NCI-H1048 (cell line): ENCODE measurements around the gene PRKG1.
"Not testable (repeated sequence)": the region's sequence is repeated elsewhere in the genome, so short reads cannot be mapped to it uniquely, and the experiment has no call there.

Experiments used
- DNase-seq: peaks from one replicate; lab custom pipeline; 2025; lab: John Stamatoyannopoulos, UW

The PRKG1 gene

DNA sequence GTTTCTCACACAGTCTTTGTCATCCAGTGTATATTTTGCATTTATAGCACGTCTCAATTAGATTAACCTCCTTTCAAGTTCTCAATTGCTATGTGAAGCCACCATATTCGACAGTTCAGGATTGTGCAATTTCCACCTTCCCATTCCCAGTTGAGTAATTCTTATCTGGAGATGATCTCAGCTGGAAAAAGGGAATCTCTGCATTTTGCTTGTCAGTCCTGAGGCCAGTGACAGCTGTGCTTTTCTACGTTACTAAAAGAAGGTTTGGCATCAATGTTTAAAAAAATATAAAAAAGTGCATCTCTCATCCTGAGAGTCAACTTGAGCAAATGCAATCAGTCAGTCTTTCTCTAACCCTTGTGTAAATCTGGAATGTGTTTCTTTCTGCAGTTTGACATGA is 247.7 kb downstream of the PRKG1 start:
- no peak for DNase-seq

DNA sequence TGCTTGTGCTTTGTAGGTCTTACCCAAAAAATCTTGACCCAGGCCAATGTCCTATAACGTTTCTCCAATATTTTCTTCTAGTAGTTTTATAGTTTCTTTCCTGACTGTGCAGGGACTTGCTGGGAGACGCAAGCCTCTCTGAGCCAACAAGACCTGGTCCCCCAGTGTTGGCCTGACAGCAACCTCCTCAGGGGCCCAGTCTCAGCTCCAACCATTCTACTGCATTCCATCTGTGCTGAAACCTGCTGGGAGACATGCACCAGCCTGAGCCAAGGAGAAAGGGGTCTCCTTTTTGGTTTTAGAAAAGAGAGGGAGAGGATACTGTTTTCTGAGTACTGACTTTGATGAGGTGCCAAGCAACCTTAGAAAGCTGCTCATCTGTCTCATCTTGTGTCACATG is 251.4 kb downstream of the PRKG1 start:
- DNase-seq = no peak

- no peak for DNase-seq
Observed at GRCh38 chr10:51326174-51326573, 251.9 kb downstream of the PRKG1 start.

DNA sequence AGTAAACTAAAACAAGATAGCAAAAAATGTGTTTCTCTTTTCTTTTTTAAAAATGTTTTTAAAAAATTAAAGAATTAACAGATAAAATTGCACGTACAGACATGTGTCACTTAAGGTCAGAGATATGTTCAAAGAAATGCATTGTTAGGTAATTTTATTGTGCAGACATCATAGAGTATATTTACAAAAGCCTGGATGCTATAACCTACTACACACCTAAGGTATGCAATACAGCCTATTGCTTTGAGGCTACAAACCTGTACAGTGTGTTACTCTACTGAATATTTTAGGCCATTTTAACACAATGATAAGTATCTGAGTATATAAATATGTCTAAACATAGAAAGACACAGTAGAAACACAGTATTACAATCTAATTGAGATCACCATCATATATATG is 253.1 kb downstream of the PRKG1 start:
- no peak for DNase-seq

DNA sequence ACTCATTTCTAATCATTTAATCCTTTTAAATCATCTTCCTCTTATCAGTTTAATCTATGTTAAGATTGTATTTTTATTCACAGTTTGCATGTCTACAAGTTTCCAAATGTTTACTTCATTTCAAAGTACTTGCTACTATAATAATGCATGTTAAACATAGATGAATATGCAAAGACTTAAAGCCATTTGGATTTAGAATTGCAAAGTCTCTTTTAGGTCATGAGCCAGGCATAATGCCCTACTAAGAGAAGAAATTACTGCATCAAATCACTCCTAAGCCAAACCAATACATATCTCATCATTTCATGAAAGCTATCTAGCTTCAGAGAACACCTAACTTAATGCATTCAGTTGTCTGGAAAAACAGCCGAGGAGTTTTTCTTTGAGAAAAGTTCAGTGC is 266.1 kb downstream of the PRKG1 start:
- no peak for DNase-seq

GRCh38 chr10:51340845-51341610 is 266.7 kb downstream of the PRKG1 start:
- DNase-seq = no peak

GRCh38 chr10:51341745-51342144 is 267.5 kb downstream of the PRKG1 start:
- DNase-seq = not testable (repeated sequence)

- no peak for DNase-seq
Observed at GRCh38 chr10:51342381-51342780, 268.1 kb downstream of the PRKG1 start.

DNA sequence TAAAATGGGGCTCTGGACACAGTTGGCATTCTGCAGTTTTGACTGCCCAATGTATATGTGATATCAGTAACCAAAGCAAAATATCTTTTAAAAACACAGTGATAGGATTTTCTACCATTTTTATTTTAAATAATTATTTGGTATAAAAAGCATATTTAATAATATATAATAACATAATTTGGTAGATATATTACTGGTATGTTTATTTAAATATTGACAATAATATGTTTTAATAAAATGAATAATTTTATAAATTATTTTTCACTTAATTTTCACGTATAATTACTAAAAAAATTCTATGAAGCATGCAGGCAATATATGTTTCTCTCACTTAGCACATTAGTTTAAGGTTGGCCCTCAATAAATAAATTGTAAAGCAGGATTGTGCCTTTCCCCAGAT is 269.1 kb downstream of the PRKG1 start:
- no peak for DNase-seq

GRCh38 chr10:51344371-51344770 is 270.1 kb downstream of the PRKG1 start:
- DNase-seq = no peak

DNA sequence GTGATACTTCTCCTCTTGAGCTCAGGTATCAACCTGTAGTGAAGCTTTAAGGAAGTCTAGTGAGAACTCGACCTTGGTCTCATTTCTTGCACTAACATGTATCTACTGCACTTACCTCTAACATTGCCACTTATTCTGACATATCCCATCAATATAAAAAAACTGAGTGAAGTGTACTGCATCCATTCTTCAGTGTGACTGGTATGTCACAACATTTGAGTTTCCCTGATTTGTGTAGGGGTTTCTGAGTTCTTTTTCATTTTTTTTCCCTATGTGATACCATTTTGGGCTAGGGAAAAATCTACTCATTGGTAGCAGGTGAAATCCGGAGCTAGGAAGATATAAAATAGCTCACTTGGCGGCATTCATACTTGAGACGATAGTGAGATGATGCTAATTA is 274.3 kb downstream of the PRKG1 start:
- no peak for DNase-seq

GRCh38 chr10:51357170-51357569 is 282.9 kb downstream of the PRKG1 start:
- no peak for DNase-seq

DNA sequence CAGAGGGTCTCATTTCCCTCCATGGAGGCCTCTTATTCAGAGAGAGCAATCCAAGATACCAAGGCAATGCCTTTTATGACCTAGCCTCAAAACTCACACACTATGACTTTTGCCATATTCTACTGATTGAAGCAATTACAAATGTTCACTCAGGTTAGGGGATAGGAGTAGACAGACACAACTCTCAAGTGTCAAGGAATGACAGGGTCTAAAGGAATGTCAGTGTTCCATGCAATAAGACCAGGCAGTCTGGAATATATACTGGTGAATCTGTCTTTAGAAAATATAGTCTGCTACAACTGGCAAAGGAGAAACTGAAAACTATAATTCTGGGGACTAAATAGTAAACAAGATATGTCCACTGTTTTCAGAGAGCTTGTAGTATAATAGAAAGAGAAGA is 283.9 kb downstream of the PRKG1 start:
- DNase-seq = no peak

DNA sequence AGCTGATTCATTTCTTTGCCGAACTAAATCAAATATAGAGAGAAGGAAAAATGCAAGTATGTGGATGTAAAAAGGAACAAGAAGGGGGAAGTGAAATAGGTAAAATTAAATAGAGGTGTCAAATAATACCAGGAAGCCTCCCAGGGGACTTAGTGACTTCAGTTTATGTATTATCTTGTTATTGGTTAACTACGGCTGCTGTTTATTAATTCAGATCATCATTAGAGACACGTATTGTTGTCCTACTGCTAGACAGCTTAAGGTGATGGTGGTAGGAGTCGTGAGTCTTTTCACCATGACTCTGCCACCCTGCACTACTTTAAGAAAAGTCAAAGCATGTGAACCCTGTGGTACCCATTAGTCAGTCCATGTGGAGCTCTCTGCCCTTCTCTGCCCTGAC is 289.1 kb downstream of the PRKG1 start:
- no peak for DNase-seq

GRCh38 chr10:51364674-51365073 is 290.4 kb downstream of the PRKG1 start:
- no peak for DNase-seq

- no peak for DNase-seq
Observed at GRCh38 chr10:51366044-51366443, 291.8 kb downstream of the PRKG1 start.

- no peak for DNase-seq
Observed at GRCh38 chr10:51367127-51367526, 292.8 kb downstream of the PRKG1 start.

DNA sequence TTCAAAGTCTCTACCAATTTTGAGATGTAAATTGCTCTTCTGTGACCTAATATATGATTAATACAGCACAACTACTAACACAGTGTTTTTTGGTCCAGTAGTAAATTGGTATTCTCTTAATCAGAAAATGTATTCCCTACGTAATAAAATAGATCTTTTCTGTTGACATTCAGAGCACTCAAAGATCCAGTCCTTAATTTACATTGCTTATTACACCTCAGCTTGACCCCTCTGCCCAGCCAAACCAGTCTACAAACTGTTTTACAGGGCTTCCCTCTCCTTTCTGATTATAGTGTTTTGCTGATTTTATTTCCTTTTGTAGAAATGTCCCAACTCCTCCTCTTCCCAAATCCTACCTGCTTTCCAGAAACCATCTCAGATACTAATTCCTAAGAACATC is 293.4 kb downstream of the PRKG1 start:
- DNase-seq = no peak

DNA sequence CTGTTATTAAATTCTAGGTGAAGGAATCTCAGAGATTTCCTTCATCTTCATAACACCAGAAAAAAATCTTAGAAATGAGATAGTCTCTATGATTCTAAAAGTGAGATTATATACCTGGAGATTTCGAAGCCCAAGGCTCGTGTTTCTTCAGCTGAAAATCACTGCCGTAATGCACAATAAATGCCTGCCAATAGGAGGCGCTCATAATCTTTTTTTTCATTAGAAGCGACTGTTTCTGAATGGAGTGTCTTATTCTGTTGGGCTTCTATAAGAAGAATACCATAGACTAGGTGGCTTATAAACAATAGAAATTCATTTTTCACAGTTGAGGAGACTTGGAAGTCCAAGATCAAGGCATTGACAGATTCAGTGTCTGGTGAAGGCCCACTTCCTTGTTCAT is 294.7 kb downstream of the PRKG1 start:
- no peak for DNase-seq

GRCh38 chr10:51369903-51370302 is 295.6 kb downstream of the PRKG1 start:
- DNase-seq = no peak

GRCh38 chr10:51371743-51372142 is 297.5 kb downstream of the PRKG1 start:
- no peak for DNase-seq

- no peak for DNase-seq
Observed at GRCh38 chr10:51375790-51376189, 301.5 kb downstream of the PRKG1 start.

DNA sequence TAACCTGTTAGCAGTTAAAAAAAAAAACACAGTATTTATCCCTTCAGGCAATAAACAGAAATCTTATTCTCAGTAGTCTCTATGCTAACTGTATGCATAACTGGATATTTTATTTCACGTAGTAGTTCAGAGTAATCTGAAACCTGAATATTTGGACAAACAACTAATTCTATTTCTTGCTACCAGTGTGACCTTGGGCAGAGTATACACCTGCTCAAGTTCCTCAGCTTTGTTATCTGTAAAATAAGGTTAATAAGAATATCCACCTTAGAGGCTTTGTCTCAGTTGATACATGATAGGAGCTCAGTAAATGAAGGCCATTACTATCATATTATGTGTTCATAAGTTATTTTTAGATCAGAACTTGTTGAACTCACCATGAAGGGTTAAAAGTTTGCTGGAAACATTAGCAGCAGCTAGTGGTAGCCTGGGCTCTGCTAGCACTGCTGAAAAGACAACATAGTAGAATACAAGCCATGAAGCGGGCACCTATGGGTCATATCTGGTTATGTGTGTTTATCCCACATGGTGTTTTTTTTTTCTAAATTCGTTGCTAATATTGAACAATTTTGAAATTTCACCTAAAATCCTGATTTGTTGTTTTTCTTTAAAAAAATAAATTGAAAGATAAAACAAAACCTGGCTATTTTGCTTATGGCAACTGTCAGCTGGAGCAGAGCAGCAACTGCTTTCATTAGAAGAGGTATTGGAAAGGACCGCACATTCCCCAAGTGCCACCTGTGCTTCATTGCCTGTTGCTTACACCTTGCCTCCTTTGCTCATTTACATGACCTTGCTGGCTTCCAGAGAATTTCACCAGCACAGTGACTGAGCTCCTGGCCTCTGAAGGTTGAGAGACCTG is 303.0 kb downstream of the PRKG1 start:
- no peak for DNase-seq
